Memory B cell (primary cell): Measurements from ENCODE around the gene MEGF9.
"Not testable (repeated sequence)": the region's sequence is repeated elsewhere in the genome, so short reads cannot be mapped to it uniquely, and the experiment has no call there.

Experiments used
- ATAC-seq: fragments of 150-1000 bp; cut with Tn5 transposase; 2 replicates; pipeline ENCODE4 v1.10.0; 2021; ENCODE audit warnings: low read depth, mild to moderate bottlenecking, moderate library complexity
- DNase-seq, 2 donors: peaks; one replicate each; pipeline ENCODE4 v3.0.0; 2022; ENCODE audit warnings: low spot score in 2 of 2
- H3K27ac Mint-ChIP-seq: one replicate; pipeline ENCODE4 v1.8.0; 2022; ENCODE audit warnings: mild to moderate bottlenecking, moderate library complexity, mixed read lengths
- H3K27me3 Mint-ChIP-seq: one replicate; pipeline ENCODE4 v1.8.0; 2022; ENCODE audit warnings: mixed read lengths
- H3K36me3 Mint-ChIP-seq: one replicate; pipeline ENCODE4 v1.8.0; 2022; ENCODE audit warnings: mild to moderate bottlenecking, mixed read lengths
- H3K4me1 Mint-ChIP-seq: one replicate; pipeline ENCODE4 v1.8.0; 2022; ENCODE audit warnings: mixed read lengths
- H3K4me3 Mint-ChIP-seq: one replicate; pipeline ENCODE4 v1.8.0; 2022; ENCODE audit warnings: mild to moderate bottlenecking, moderate library complexity, mixed read lengths
- H3K9me3 Mint-ChIP-seq: one replicate; pipeline ENCODE4 v1.8.0; 2022; ENCODE audit warnings: mixed read lengths

MEGF9 gene

DNA sequence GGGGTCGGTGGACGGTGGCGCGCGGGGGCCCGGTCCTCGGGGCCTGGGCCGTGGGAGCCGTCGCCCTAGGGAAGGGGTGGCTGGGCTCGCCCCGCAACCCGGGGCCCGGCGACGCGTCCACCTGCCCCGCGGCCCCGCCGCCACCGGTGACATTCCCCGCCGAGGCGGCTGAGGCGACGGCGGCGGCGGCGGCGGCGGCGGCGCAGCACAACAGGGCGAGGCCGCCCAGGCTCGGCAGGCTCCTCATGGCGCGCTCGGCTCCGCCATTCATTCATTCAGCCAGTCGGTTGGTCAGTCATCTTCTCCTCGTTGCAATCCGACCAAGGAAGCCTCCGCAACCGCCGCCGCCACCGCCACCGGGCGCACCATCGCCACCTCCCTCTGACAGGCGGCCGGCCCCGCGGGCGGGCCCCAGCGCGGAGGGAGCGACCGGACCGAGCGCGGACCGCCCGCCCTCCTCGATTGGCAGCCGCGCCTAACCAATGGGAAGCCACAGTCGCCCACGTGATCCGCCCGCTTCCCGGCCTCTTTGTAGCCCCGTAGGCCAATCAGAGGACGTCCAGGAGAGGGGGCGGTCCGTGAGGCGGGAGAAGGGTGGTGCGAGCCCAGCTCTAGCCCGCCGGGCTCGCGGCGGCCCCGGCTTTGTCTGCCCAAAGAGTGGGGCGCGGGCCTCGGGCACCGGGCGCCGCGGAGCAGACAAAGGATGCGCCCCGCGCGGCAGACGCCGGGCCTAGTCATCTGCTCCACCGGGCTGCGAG lies at the start of gene MEGF9:
Gene MEGF9, minus strand, starts transcription at position 383 of the 758 bp plus-strand sequence. Its CDS starts 112 bp downstream, at position 271.
- DNase-seq (peak; percentile 92 to 93), ATAC-seq (peak; percentile 92)
- Mint-ChIP-seq H3K27me3 (no peaks in the 10 kb centered on the region), H3K36me3 (no peaks in the 10 kb centered on the region), H3K4me1 (peaks cover 24% of the 10 kb centered on the region), H3K4me3 (peak within 1 kb of the TSS; percentile 96), H3K9me3 (no peaks in the 10 kb centered on the region), H3K27ac (peak within 1 kb of the TSS; percentile 92)

DNA sequence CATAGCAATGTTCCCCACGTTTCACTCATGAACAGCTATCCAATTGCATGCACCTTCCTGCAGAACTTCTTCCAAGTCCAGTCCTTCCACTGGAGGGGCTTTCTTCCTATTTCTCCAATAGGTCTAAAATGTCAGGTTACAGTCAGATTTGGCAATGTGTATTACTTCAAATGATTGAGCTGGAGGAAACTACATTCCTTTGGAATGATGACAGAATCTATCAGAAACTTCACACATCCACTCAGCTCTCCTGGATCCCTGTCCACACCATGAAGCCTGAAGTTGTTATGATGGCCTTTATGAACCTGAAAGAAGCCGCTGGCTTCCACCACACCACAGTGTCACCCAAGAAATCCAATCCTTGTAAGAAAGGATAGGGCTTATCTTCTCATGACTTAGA lies 46.7 kb upstream of the MEGF9 start:
- Mint-ChIP-seq H3K27ac (peak overlapping the region; percentile 78), H3K4me3 (no peak overlapping the region), H3K27me3 (no peaks in the 10 kb centered on the region), H3K4me1 (peaks cover 18% of the 10 kb centered on the region), H3K36me3 (peaks cover 11% of the 10 kb centered on the region), H3K9me3 (no peaks in the 10 kb centered on the region)
- ATAC-seq (no peak), DNase-seq (no peak)

DNA sequence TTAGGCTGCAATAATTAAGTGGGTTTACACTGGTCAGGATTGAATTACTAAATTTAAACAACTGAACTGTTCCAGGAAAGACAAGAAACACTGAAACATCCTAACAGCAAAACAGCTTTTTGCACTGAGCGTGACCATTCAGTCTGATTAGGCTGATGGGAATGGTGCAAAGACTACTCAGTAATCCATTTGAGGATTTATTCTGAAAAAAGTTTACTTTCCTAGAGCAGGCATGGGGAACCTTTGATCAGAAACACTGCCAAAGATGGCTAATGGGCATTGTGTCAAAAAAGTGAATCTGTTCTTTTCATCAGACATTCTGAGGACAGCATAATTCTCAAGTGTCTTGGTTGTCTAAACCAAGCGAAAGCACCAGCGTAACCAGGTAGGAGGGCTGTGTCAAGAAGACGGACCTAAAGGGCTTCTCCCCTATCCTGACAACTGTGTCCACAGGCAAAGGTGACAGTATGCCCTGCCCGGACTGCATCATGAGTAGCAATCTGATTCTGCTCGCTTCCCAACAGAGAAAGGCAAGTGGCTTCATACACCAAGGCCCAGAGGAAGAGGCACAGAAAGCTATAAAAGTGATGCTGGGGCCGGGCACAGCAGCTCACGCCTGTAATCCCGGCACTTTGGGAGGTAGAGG lies 45.6 kb upstream of the MEGF9 start:
- Mint-ChIP-seq H3K4me1 (peaks cover 15% of the 10 kb centered on the region), H3K4me3 (no peak overlapping the region), H3K27me3 (no peaks in the 10 kb centered on the region), H3K9me3 (no peaks in the 10 kb centered on the region), H3K36me3 (peaks cover 8% of the 10 kb centered on the region), H3K27ac (peak overlapping the region; percentile 90)
- DNase-seq, result no peak
- no peak for ATAC-seq

DNA sequence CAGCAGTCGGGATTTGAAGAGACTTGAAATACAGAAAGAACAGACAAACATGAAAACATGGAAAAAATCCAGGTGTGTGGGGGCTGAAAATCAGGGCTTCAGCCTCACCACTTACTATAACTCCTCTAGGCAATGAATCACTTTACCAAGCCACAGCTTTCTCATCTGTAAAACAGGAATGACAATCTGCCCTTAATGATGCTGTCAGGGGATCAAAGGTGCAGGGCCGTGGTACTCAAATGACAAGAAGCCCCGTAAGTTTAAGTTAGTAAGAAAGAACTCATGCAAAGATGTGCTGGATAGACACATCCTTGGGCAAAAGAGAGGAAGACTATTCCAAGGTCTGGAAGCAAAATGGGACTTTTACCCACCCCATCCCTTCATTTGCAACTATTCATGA lies 44.3 kb upstream of the MEGF9 start:
- DNase-seq (no peak), ATAC-seq (no peak)
- peaks cover 15% of the 10 kb centered on the region for H3K4me1 Mint-ChIP-seq
- H3K27ac Mint-ChIP-seq, result peak overlapping the region; percentile 90
- no peak overlapping the region for H3K4me3 Mint-ChIP-seq
- H3K27me3 Mint-ChIP-seq, result no peaks in the 10 kb centered on the region
- peaks cover 8% of the 10 kb centered on the region for H3K36me3 Mint-ChIP-seq
- no peaks in the 10 kb centered on the region for H3K9me3 Mint-ChIP-seq

DNA sequence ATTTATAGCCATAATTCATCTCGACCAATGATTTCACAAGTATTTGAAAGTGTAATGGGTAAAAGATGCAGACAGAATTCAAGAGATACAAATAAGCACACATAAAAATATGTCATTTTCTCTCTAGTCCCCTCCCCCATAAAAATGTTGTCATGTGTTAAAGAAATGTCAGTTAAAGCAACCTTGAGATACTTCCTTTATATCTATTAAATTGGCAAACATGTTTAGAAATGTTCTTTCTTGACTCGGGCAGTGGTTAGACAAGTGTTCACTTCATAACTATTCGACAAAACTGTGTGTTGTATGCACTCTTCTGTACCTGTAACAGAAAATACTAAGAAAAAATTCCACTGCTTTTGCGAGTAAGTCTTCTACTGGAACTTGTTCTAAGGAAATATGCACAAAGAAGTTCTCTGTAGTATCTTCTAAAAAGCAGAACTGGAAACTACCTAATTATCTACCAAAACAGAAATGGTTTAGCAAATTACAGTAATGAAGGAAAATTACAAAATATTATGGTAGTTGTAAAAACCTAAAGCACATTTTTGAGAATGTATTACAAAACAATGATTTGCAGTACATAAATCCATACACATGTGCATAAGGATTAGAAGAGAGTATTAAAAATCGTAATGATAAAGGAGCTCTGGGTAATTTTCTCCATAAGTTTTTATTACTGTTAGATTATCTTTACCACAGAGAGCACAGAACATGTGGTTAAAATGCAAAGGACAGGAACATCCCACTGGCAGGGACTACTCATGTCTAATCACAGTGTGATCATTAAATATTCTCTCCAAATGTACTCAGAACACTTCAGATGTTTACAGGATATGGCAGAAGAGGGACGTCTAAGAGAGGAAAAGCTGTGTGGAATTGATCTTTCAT lies 43.0 kb upstream of the MEGF9 start:
- Mint-ChIP-seq H3K36me3 (peaks cover 8% of the 10 kb centered on the region), H3K27ac (peak overlapping the region; percentile 90), H3K9me3 (no peaks in the 10 kb centered on the region), H3K4me1 (peaks cover 15% of the 10 kb centered on the region), H3K27me3 (no peaks in the 10 kb centered on the region), H3K4me3 (peak overlapping the region; percentile 38)
- DNase-seq, result no peak
- ATAC-seq, result peak; percentile 56

DNA sequence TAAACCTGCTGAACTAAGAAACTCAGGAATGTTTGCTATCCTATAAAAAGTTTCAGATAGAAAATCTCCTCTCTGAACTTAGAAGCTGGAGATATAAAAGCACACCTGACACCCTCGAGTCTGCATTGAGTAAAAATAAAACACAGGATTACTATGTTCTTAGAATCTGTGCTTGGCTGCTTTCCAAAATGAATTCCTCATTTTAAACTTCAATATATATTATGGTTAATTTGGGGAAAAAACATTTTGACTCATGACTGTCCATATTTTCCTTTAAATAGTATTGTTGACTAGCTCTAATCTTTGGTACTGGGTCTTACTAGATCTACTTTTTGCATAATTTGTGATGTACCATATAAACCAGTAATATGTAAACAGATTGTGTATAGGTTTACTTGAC lies 42.3 kb upstream of the MEGF9 start:
- ATAC-seq, result no peak
- Mint-ChIP-seq H3K27me3 (no peaks in the 10 kb centered on the region), H3K9me3 (no peaks in the 10 kb centered on the region), H3K4me3 (no peak overlapping the region), H3K27ac (peak overlapping the region; percentile 90), H3K4me1 (peaks cover 15% of the 10 kb centered on the region), H3K36me3 (peaks cover 8% of the 10 kb centered on the region)
- DNase-seq, result no peak

DNA sequence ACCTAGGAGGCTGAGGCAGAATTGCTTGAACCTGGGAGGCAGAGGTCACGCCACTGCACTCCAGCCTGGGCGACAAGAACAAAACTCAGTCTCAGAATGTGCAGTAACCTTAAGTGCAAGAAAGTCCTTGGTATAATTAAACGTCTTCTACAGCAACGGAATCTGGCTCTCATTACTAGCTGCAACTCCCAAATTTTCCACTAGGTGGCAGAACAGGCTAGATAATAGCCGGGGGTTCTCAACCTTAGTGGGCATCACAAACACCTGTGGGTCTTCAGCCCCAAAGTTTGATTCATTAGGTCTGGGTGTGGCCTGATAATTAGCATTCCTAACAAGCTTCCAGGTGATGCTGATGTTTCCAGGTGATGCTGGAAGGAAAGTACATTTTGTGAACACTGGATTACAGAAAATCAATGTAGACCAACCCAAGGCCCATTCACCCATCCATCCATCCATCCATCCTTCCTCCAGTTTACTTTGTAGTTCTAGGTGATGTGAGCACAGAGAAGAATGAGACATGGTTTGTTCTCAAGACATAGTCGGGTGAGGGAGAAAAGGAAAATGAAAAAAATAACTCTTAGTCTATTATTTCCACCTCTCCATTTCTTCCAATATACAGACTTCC lies 41.7 kb upstream of the MEGF9 start:
- peak; percentile 66 for ATAC-seq
- H3K36me3 Mint-ChIP-seq, result peaks cover 2% of the 10 kb centered on the region
- no peaks in the 10 kb centered on the region for H3K9me3 Mint-ChIP-seq
- H3K4me3 Mint-ChIP-seq, result no peak overlapping the region
- no peaks in the 10 kb centered on the region for H3K27me3 Mint-ChIP-seq
- DNase-seq, result peak; percentile 76 to 83
- no peak overlapping the region for H3K27ac Mint-ChIP-seq
- peaks cover 15% of the 10 kb centered on the region for H3K4me1 Mint-ChIP-seq

DNA sequence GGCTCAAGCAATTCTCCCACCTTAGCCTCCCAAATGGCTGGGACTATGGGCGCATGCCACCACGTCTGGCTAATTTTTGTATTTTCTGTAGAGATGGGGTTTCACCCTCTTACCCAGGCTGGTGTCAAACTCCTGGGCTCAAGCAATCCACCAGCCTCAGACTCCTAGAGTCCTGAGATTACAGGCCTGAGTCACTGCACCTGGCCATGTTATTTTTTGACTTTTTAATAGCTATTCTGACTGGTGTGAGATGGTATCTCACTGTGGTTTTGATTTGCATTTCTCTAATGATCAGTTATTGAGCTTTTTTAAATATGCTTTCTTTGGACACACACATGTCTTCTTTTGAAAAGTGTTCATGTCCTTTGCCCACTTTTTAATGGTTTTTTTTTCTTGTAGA lies 40.8 kb upstream of the MEGF9 start:
- H3K27me3 Mint-ChIP-seq, result no peaks in the 10 kb centered on the region
- ATAC-seq (no peak), DNase-seq (no peak)
- H3K27ac Mint-ChIP-seq, result no peak overlapping the region
- H3K36me3 Mint-ChIP-seq, result no peaks in the 10 kb centered on the region
- no peaks in the 10 kb centered on the region for H3K9me3 Mint-ChIP-seq
- peaks cover 15% of the 10 kb centered on the region for H3K4me1 Mint-ChIP-seq
- H3K4me3 Mint-ChIP-seq, result no peak overlapping the region

DNA sequence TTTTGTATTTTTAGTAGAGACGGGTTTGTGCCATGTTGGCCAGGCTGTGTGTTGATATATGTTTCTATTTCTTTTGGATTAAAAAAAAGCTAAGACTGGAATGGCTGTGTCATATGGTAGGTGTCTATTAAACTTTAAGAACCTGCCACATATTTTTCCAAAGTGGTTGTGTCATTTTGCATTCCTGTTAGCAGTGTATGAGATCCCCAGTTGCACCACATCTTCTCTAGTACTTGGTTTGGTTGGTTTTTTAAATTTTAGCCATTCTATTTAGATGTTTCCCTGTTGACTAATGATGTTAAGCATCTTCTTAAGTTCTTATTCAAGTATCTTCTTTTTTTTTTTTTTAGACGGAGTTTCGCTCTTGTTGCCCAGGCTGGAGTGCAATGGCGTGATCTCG lies 36.2 kb upstream of the MEGF9 start:
- no peak for ATAC-seq
- H3K36me3 Mint-ChIP-seq, result no peaks in the 10 kb centered on the region
- H3K27me3 Mint-ChIP-seq, result no peaks in the 10 kb centered on the region
- H3K4me1 Mint-ChIP-seq, result no peaks in the 10 kb centered on the region
- no peak overlapping the region for H3K4me3 Mint-ChIP-seq
- DNase-seq, result no peak
- no peak overlapping the region for H3K27ac Mint-ChIP-seq
- no peaks in the 10 kb centered on the region for H3K9me3 Mint-ChIP-seq

DNA sequence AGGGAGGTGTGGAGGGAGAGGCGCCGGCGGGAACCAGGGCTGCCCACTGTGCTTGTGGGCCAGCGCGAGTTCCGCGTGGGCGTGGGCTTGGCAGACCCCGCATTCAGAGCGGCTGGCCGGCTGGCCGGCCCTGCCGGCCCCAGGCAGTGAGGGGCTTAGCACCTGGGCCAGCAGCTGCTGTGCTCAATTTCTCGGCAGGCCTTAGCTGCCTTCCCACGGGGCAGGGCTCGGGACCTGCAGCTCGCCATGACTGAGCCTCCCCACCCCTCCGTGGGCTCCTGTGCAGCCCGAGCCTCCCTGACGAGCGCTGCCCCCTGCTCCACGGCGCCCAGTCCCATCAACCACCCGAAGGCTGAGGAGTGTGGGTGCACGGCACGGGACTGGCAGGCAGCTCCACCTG lies 32.1 kb upstream of the MEGF9 start:
- not testable (repeated sequence) for H3K27me3 Mint-ChIP-seq, DNase-seq, H3K4me3 Mint-ChIP-seq, H3K27ac Mint-ChIP-seq, H3K9me3 Mint-ChIP-seq, H3K36me3 Mint-ChIP-seq, ATAC-seq, H3K4me1 Mint-ChIP-seq

DNA sequence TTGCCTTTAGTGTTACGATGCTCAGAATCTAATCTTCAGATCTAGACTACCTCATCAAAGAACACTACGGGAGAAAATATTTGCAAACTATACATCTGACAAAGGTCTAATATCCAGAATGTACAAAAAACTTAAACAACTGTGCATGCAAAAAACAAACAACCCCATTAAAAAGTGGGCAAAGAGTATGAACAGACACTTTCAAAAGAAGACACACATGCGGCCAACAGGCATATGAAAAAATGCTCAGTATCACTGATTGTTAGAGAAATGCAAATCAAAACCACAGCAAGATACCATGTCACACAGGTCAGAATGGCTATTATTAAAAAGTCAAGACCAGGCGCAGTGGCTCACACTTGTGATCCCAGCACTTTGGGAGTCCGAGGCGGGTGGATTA lies 31.0 kb upstream of the MEGF9 start:
- H3K4me1 Mint-ChIP-seq, result no peaks in the 10 kb centered on the region
- H3K4me3 Mint-ChIP-seq, result no peak overlapping the region
- H3K9me3 Mint-ChIP-seq, result no peaks in the 10 kb centered on the region
- no peak for DNase-seq
- no peaks in the 10 kb centered on the region for H3K36me3 Mint-ChIP-seq
- no peaks in the 10 kb centered on the region for H3K27me3 Mint-ChIP-seq
- ATAC-seq, result no peak
- H3K27ac Mint-ChIP-seq, result no peak overlapping the region

DNA sequence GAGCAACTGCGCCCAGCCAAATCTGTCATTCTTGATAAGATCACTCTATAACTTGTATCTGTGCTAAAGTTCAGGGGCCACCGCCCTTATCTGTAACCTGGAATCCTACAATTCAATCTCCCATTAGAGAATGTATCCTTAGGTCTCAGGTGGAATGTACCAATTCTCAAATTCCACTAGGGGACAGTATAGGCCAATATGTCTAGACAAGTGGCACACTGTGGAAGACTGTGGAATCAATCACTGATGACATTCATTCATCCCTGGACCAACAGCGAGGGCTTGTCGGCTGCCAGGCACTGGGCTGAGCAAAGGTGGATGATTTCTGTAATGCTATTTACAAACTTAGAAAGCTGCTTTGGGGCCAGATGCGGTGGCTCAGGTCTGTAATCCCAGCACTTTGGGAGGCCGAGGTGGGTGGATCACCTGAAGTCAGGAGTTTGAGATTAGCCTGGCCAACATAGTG lies 28.7 kb upstream of the MEGF9 start:
- Mint-ChIP-seq H3K27me3 (no peaks in the 10 kb centered on the region), H3K27ac (no peak overlapping the region), H3K36me3 (no peaks in the 10 kb centered on the region), H3K4me1 (no peaks in the 10 kb centered on the region), H3K9me3 (no peaks in the 10 kb centered on the region), H3K4me3 (no peak overlapping the region)
- DNase-seq (no peak), ATAC-seq (peak; percentile 54)

DNA sequence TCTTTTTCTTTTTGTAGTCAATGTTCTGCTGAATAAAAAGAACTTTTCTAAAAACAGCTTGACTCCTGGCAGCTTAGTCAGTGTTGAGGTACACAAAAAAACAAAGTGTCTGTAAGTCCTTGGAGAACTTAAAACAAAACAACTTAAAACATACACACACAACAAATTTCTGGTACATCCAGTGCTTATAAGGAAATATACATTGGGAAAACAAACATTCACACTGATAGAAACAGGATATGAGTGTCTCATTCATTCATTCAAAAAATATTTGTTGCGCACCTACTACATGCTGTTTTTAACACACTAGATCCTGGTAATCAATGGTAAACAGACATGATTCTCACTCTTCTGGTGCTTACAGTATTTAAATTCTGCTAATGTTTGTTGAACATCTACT lies 27.4 kb upstream of the MEGF9 start:
- Mint-ChIP-seq H3K36me3 (no peaks in the 10 kb centered on the region), H3K27ac (no peak overlapping the region), H3K4me3 (no peak overlapping the region), H3K4me1 (no peaks in the 10 kb centered on the region), H3K27me3 (no peaks in the 10 kb centered on the region), H3K9me3 (peaks cover 2% of the 10 kb centered on the region)
- ATAC-seq (no peak), DNase-seq (no peak)

DNA sequence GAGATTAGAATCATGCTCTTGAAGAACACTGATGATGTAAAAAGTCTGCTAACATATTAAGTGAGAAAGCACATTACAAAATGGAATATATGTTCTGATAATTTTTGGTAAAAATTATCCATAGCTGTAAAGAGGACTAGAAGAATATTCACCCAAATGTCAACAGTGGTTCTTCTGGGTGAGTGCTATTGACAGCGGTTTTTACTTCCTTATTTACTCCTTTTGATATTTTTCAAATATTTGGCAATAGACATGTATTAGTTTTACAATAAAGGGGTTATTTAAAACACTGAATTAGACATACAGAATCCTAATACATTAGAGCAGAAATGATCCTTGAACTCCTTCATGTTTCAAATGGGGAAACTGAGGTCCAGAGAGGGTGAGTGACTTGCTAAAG lies 26.9 kb upstream of the MEGF9 start:
- no peak overlapping the region for H3K4me3 Mint-ChIP-seq
- no peaks in the 10 kb centered on the region for H3K27me3 Mint-ChIP-seq
- H3K9me3 Mint-ChIP-seq, result peaks cover 2% of the 10 kb centered on the region
- ATAC-seq (no peak), DNase-seq (no peak)
- no peak overlapping the region for H3K27ac Mint-ChIP-seq
- H3K36me3 Mint-ChIP-seq, result no peaks in the 10 kb centered on the region
- H3K4me1 Mint-ChIP-seq, result no peaks in the 10 kb centered on the region
